ENCODE measurements around the gene RTKN. TPM values are rescaled to one million over a fixed set of nuclear protein-coding genes. Genes with fewer than 3 reads are reported as not detected.

RTKN gene
- total and polyA plus RNA-seq, 2 of the 13 experiments (the other 11 are each of a cell fraction or from before 2014, with no cell fraction given), result 159 to 166 TPM

GRCh38 chr2:74472945-74473258 is 31.2 kb upstream of the RTKN start (continued):
- TF ChIP-seq, protein P1, sequence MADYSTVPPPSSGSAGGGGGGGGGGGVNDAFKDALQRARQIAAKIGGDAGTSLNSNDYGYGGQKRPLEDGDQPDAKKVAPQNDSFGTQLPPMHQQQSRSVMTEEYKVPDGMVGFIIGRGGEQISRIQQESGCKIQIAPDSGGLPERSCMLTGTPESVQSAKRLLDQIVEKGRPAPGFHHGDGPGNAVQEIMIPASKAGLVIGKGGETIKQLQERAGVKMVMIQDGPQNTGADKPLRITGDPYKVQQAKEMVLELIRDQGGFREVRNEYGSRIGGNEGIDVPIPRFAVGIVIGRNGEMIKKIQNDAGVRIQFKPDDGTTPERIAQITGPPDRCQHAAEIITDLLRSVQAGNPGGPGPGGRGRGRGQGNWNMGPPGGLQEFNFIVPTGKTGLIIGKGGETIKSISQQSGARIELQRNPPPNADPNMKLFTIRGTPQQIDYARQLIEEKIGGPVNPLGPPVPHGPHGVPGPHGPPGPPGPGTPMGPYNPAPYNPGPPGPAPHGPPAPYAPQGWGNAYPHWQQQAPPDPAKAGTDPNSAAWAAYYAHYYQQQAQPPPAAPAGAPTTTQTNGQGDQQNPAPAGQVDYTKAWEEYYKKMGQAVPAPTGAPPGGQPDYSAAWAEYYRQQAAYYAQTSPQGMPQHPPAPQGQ (CRISPR knock-in tag; IDR thresholded peaks at IDR 0.05; ENCODE audit: borderline replicate concordance), result no peak
- no peak for TF ChIP-seq ZNF879 (CRISPR knock-in tag; IDR thresholded peaks at IDR 0.05)
- TF ChIP-seq ZNF263 (CRISPR knock-in tag; IDR thresholded peaks at IDR 0.05), result peak; percentile 80
- TF ChIP-seq HNRNPUL1 (IDR thresholded peaks at IDR 0.05; ENCODE audit: low read depth, low read length), result no peak
- no peak for TF ChIP-seq RBM39 (IDR thresholded peaks at IDR 0.05; ENCODE audit: low read depth, low read length, poor library complexity, severe bottlenecking)
- TF ChIP-seq ZNF816 (CRISPR knock-in tag; IDR thresholded peaks at IDR 0.05; ENCODE audit: borderline replicate concordance), result no peak
- 0 out of 2 replicates have a peak, but pooled peaks have one; percentile 3 for TF ChIP-seq ZNF549 (CRISPR knock-in tag; IDR thresholded peaks at IDR 0.05)
- peak; percentile 0; the same call in 1 of the 2 replicates for TF ChIP-seq BRCA1 (CRISPR knock-in tag; IDR thresholded peaks at IDR 0.05)
- no peak for TF ChIP-seq ELF1 (CRISPR knock-in tag; IDR thresholded peaks at IDR 0.05)
- TF ChIP-seq, protein P2, sequence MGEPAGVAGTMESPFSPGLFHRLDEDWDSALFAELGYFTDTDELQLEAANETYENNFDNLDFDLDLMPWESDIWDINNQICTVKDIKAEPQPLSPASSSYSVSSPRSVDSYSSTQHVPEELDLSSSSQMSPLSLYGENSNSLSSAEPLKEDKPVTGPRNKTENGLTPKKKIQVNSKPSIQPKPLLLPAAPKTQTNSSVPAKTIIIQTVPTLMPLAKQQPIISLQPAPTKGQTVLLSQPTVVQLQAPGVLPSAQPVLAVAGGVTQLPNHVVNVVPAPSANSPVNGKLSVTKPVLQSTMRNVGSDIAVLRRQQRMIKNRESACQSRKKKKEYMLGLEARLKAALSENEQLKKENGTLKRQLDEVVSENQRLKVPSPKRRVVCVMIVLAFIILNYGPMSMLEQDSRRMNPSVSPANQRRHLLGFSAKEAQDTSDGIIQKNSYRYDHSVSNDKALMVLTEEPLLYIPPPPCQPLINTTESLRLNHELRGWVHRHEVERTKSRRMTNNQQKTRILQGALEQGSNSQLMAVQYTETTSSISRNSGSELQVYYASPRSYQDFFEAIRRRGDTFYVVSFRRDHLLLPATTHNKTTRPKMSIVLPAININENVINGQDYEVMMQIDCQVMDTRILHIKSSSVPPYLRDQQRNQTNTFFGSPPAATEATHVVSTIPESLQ (CRISPR knock-in tag; conservative IDR thresholded peaks at IDR 0.05), result no peak
- no peak for TF ChIP-seq STAG1 (CRISPR knock-in tag; IDR thresholded peaks at IDR 0.05)
- TF ChIP-seq ZNF138 (CRISPR knock-in tag; IDR thresholded peaks at IDR 0.05; ENCODE audit: low read depth), result no peak
- no peak for TF ChIP-seq DMTF1 (CRISPR knock-in tag; IDR thresholded peaks at IDR 0.05)
- TF ChIP-seq TOPORS (CRISPR knock-in tag; IDR thresholded peaks at IDR 0.05), result no peak
- 0 out of 2 replicates have a peak, but pooled peaks have one; percentile 43 for TF ChIP-seq NFIC (IDR thresholded peaks at IDR 0.05; ENCODE audit: low read length)
- no peak for TF ChIP-seq RBM22 (optimal IDR thresholded peaks at IDR 0.05; ENCODE audit: low read length)
- no peak for TF ChIP-seq ZMYM2 (CRISPR knock-in tag; IDR thresholded peaks at IDR 0.05)
- 0 out of 2 replicates have a peak, but pooled peaks have one; percentile 3 for TF ChIP-seq ZNF772 (CRISPR knock-in tag; IDR thresholded peaks at IDR 0.05)
- TF ChIP-seq GATAD2A (CRISPR knock-in tag; IDR thresholded peaks at IDR 0.05), result no peak
- TF ChIP-seq TP53 (CRISPR knock-in tag; conservative IDR thresholded peaks at IDR 0.05), result no peak
- TF ChIP-seq IRF1 (CRISPR knock-in tag; IDR thresholded peaks at IDR 0.05; ENCODE audit: low read depth), result no peak
- TF ChIP-seq HHEX (CRISPR knock-in tag; IDR thresholded peaks at IDR 0.05), result no peak
- TF ChIP-seq ZNF34 (CRISPR knock-in tag; IDR thresholded peaks at IDR 0.05; ENCODE audit: borderline replicate concordance), result 0 out of 2 replicates have a peak, but pooled peaks have one; percentile 21
